HG03457 (cell line): ENCODE measurements around the gene KCMF1.
"Not testable (repeated sequence)": the region's sequence is repeated elsewhere in the genome, so short reads cannot be mapped to it uniquely, and the experiment has no call there.

ENCODE experiments used
- ATAC-seq: cut with Tn5 transposase; IDR thresholded peaks from one replicate; pipeline ENCODE4 v1.9.1; 2021; ENCODE audit warnings: moderate number of reproducible peaks; ENCODE audit not compliant: unreplicated experiment

The KCMF1 gene

DNA sequence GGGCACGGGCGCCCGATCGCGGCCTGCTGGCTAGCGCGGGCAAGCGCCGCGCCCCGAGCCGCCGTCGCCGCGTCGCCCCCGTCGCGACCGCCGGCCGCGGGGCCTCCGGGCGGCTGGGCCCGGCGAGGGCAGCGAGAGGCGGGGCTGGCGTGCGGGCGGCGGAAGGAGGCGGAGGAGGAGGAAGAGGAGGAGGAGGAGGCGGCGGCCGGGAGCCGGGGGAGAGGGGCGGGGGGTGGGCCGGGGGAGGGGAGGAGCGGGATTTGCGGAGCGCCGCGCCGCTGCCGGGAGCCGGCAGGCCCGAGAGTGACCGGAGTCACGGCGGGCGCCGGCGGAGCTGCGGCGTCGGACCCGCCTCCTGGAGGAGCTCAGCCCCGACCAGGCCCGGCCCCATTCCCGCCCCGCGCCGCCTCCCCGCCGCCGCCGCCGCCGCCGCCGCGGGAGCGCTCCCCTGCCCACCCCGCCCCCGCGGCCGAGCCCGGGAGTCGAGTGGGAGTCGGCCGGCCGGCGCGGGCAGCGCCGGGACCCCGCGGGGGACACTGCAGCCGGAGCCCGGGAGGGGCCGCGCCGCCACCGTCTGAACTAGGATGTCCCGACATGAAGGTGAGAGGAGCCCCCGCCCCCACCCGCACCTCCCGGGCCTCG lies at the start of gene KCMF1:
KCMF1 (plus strand) TSS at position 294 of the 642 bp plus-strand sequence; CDS start at position 585, 291 bp downstream.
- peak; percentile 45 for ATAC-seq

DNA sequence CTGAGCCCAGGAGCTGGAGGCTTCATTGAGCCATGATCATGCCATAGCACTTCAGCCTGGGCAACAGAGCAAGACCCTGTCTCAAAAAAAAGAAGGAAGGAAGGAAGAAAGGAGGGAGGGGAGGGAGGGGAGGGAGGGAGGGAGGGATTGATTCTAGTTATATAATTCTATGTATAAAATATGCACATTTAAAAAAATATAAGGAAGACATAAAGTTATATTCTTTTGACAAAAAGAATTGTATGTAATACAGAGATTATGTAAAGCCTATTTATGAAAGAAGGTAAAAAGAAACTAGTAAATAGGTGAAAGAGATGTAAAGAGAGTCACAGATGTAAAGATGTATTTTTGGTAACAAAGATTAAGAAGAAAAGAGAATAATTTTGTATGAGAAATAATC lies 48.0 kb upstream of the KCMF1 start:
- ATAC-seq: no peak

DNA sequence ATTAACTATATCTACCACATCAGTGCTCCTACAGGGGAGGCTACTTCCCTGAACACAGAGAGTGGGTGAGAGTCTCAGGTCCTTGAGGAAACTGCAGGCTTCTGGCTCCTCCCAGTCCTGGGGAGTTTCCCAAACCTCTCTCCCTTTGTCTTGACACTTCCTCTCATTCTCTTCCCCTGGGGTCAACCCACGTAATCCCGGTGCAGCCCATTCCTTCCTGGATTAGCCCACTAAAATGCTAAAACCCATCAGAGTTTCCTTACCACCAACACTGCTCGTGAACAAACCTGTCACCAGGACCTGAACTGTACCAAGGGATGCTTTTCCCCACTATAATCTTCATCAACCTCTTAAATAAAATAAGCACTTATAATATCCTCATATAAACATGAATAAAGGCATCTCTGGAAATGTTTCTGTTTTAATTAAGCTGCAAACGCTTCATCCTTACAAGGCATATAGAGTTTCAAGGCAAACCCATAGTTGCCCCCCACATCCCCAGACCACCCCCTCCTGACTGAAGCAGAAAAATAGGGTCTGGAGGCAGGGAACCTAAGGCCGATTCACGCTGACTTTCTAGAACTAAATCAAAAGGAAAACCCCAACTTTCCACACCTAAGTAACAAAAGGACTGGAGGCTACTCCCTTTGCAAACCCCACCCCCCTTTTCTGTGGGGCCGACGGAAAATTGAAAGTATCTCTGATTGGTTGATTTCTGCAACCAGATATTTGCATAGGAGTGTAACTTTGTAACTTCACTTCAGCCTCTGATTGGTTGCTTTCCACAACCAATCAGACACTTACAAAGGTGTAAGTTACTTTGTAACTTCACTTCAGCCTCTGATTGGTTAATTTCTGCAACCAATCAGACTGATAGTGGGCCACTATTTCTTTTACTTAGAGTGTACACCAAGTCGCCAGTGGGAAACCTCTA lies 46.5 kb upstream of the KCMF1 start:
- ATAC-seq: peak; percentile 24

DNA sequence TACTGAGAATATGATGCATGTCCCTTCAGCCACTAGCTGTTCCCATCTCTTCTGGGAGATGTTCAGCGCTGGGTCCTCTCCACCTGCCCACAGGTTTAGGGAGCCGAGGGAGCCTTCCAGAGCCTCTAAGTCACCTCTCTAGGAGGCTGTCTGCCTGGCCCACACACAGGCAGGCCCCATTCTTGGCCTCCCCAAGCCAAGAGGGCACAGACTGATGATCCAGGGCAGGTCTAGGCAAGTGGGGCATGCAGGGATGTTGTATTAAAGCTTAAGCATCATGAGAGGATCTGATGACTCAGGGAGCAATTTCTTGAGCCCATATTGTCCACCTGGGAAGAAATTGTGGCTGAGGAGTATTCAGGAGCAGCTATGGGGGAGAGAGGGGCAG lies 45.6 kb upstream of the KCMF1 start:
- ATAC-seq: no peak

DNA sequence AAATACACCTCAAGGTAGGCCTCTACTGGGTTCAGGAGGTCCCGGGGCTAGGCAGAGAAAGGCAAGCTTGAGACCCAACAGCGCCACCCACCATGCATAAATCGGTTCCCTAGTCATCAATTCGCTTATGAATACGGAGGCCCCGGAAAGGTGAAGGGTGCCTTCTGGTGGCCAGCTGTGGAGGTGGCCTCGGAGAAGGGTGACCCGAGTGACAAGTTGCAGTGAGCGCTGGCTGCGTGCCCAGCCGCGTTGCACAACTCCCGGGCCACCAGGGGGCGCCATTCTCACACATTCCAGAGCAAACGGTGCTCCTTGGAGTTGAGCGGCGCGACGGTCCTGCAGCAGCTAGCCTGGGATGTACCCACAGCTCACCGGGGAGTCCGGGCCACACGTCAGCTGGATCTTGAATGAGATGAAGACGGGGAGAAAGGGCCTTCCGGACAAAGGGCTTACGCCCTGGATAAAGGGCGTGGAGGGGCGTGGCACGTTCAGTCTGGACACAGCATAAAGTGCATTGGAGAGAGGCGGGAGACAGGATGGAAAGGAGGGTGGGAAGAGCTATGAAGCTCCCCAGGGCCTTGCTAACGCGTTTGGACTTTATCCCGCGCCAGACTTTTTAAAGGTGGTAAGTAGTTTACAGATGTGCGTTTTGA lies 45.1 kb upstream of the KCMF1 start:
- ATAC-seq: peak; percentile 56

- no peak for ATAC-seq
Observed at GRCh38 chr2:84927275-84927627, 43.7 kb upstream of the KCMF1 start.

DNA sequence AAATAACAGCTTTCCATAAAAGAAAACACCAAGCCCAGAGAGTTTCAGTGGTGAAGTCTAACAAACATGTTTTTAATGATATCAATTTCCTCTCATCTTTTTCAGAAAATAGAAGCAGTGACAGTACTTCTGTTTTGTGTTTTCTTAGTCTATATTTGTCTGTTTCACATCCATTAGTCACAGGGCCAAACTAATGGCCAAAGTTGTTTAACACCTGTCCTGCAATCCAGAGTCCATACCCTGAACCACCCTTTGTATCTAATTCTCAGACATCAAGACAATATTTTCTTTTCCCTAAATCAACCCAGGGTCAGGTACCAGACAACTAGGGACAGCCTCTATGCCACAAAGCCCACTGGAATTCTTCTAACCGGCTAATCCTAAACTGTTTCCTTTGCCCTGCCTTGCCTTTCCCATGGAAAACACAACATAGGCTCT lies 39.6 kb upstream of the KCMF1 start:
- ATAC-seq: peak; percentile 40

- ATAC-seq: peak; percentile 43
Observed at GRCh38 chr2:84938194-84938879, 32.6 kb upstream of the KCMF1 start.

- ATAC-seq: peak; percentile 69
Observed at GRCh38 chr2:84939426-84940087, 31.4 kb upstream of the KCMF1 start.

DNA sequence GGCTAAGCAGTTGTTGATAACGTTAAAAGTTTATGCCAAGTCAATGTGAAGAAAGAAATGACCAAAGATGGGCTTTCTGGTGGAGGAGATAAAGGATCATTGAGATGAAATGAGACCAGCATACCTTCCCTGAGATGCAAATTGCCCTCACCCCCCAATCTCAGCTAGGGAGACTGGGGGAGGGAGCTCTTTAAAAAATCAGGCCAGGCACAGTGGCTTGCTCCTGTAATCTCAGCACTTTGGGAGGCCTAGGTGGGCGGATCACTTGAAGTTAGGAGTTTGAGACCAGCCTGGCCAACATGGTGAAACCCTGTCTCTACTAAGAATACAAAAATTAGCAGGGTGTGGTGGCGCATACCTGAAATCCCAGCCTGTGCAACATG lies 30.9 kb upstream of the KCMF1 start:
- peak; percentile 2 for ATAC-seq

DNA sequence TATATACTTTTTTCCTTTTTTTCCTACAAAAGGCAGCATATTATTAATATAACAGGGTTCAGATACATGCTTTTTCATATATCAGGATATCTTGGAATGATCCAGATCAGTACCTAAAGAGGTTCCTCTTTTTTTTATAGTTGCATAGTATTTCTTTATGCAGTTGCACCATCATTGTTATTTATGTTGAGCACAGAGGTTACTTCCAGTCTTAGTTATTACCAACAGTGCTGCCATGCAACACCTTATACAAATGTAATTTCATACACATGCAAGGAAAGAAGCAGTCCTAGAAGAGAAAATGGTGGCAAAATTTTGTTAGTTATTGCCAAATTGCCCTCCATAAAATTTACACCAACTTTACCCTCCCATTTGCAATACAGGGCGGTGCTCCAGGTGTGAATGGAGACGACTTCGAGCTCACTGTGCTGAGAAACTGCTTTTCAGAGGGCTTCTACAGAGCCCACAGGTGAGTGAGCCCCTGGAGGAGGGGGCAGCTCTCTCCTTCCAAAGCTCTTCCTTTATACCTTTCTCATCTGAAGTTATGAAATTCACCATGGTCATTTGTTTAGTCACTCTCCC lies 30.0 kb upstream of the KCMF1 start:
- no peak for ATAC-seq

DNA sequence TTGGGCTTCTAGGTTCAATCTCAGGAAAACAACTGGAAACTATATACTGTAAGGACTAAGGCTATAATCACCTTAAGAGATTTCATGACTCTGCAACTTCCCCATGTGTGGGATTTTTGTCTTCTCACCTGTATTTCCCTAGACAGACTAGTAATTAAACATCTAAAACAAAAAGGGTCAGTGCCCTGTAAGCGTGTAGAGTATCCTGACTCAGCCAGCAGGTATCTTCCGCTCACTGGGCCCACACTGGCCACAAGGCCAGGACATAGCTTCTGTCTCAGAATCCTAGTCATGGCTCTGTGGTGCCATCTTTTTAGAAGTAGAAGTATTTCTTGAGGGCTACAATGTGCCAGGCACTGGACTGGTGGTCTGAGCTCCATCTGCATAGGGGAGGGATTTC lies 28.8 kb upstream of the KCMF1 start:
- ATAC-seq: no peak

- peak; percentile 18 for ATAC-seq
Observed at GRCh38 chr2:84942964-84943421, 28.0 kb upstream of the KCMF1 start.

- ATAC-seq: no peak
Observed at GRCh38 chr2:84944295-84944909, 26.6 kb upstream of the KCMF1 start.

GRCh38 chr2:84945838-84946203 lies 25.1 kb upstream of the KCMF1 start:
- ATAC-seq: not testable (repeated sequence)

GRCh38 chr2:84946204-84947009 lies 24.6 kb upstream of the KCMF1 start:
- ATAC-seq: peak; percentile 65

- no peak for ATAC-seq
Observed at GRCh38 chr2:84947010-84947593, 23.9 kb upstream of the KCMF1 start.

DNA sequence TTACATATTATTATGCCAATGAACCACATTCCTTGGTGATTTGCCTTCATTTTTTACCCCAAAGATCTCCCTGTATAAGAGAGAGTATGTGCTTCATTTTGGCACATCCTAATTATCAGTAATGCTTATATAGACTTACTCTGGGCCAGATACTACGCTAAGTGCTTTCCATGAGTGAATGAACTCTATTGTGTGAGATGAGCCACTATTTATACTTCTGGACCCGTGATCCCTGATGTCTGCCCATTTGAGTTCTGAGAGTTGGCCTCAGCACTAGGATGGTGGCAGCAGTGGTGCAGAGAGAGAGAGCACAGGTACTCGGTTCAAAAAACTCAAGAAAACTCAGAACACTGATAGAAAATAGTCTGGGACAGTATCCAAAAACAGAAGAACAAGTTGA lies 17.4 kb upstream of the KCMF1 start:
- no peak for ATAC-seq

DNA sequence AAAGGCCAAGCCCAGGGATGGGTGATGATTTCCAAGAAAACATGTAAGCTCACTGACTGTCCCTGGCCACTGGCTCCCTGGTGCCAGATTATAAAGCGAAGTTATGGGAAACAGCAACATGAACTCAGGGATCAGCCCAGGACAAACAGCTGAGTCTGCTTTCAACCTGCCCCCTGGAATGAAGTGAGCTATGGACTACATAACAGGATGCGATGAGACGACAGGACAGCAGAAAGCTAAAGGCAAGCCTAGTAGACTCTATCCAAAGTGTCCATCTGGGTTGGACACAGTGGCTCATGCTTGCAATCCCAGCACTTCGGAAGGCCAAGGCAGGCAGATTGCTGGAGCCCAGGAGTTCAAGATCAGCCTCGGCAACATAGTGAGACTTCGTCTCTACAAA lies 16.6 kb upstream of the KCMF1 start:
- no peak for ATAC-seq
